DMS79 treated with DMSO at 0.1 percent for 48 hours (cell line): ENCODE results near the gene CFAP206.
"Not testable (repeated sequence)": the region's sequence is repeated elsewhere in the genome, so short reads cannot be mapped to it uniquely, and the experiment has no call there.

Source experiments
- DNase-seq: peaks from one replicate; lab custom pipeline; 2025; lab: John Stamatoyannopoulos, UW

CFAP206 gene

GRCh38 chr6:87426789-87427188, 19.0 kb downstream of the CFAP206 start:
- DNase-seq, result no peak

- no peak for DNase-seq
These were observed 22.7 kb downstream of the CFAP206 start for GRCh38 chr6:87430499-87430898.

- no peak for DNase-seq
These were observed 23.5 kb downstream of the CFAP206 start for GRCh38 chr6:87431263-87431662.

GRCh38 chr6:87436435-87436834, 28.7 kb downstream of the CFAP206 start:
- DNase-seq, result no peak

GRCh38 chr6:87441711-87442110, 33.9 kb downstream of the CFAP206 start:
- no peak for DNase-seq

- no peak for DNase-seq
These were observed 36.6 kb downstream of the CFAP206 start for GRCh38 chr6:87444362-87444761.

- DNase-seq, result no peak
These were observed 57.3 kb downstream of the CFAP206 start for GRCh38 chr6:87465051-87465450.

GRCh38 chr6:87472525-87473418, 65.0 kb downstream of the CFAP206 start, which contains the start of gene SLC35A1:
Gene SLC35A1 (plus strand): TSS chr6:87472974. CDS start chr6:87473004, 30 bp downstream.
- DNase-seq, result peak; percentile 63

- peak; percentile 23 for DNase-seq
These were observed 65.7 kb downstream of the CFAP206 start for GRCh38 chr6:87473419-87473903.

GRCh38 chr6:87481931-87482330, 74.2 kb downstream of the CFAP206 start:
- no peak for DNase-seq

- no peak for DNase-seq
These were observed 74.6 kb downstream of the CFAP206 start for GRCh38 chr6:87482366-87482765.

GRCh38 chr6:87483929-87484328, 76.2 kb downstream of the CFAP206 start:
- DNase-seq, result no peak

GRCh38 chr6:87484491-87484890, 76.7 kb downstream of the CFAP206 start:
- DNase-seq, result no peak

- no peak for DNase-seq
These were observed 79.8 kb downstream of the CFAP206 start for GRCh38 chr6:87487555-87487954.

GRCh38 chr6:87489326-87489725, 81.6 kb downstream of the CFAP206 start:
- not testable (repeated sequence) for DNase-seq

- no peak for DNase-seq
These were observed 87.1 kb downstream of the CFAP206 start for GRCh38 chr6:87494761-87495422.

GRCh38 chr6:87498048-87498447, 90.3 kb downstream of the CFAP206 start:
- DNase-seq, result no peak

GRCh38 chr6:87501809-87502572, 94.2 kb downstream of the CFAP206 start:
- DNase-seq, result no peak

GRCh38 chr6:87504441-87504840, 96.7 kb downstream of the CFAP206 start:
- no peak for DNase-seq
